IMR-90 (cell line): ENCODE measurements around the gene ST6GALNAC5. TPM values are rescaled to one million over a fixed set of nuclear protein-coding genes. Genes with fewer than 3 reads are reported as not detected.

ENCODE experiments used
- ATAC-seq: fragments of 200-7000 bp; cut with Tn5 transposase; 2 replicates; pipeline ENCODE4 v1.9.1; 2020; ENCODE audit warnings: low read depth, mild to moderate bottlenecking, moderate library complexity
- BruUV-seq: library from RNA; stranded (reverse); fragments of 400-500 nt; replicated peaks from 2 replicates; lab custom pipeline; 2021; lab: Mats Ljungman, UMichigan
- CTCF ChIA-PET: fragments of 300-600 bp; formaldehyde crosslinking; extraction: SDS; loops from one replicate; lab custom pipeline; 2021; ENCODE audit warnings: antibody characterized with exemption; lab: Yijun Ruan, JAX
- POLR2A ChIA-PET: fragments of 300-600 bp; sonication (Branson Sonifier 250); formaldehyde crosslinking; loops from one replicate; lab custom pipeline; 2022; ENCODE audit warnings: antibody characterized with exemption; ENCODE audit not compliant: unreplicated experiment; lab: Charles Lee
- DNase-seq: peaks from one replicate; pipeline ENCODE4 v3.0.0; 2013
- H2AFZ ChIP-seq: replicated peaks from 2 replicates; pipeline ENCODE3; 2013; ENCODE audit warnings: low read length, mild to moderate bottlenecking; ENCODE audit not compliant: poor library complexity
- H2AK5ac ChIP-seq: 2 replicates; pipeline ENCODE4 v1.6.1; 2013; ENCODE audit warnings: low read depth, low read length, inconsistent platforms
- H2AK9ac ChIP-seq: replicated peaks from 2 replicates; pipeline ENCODE3; 2013; ENCODE audit warnings: mild to moderate bottlenecking, low read depth, low read length, moderate library complexity; ENCODE audit not compliant: poor library complexity
- H2BK120ac ChIP-seq: 2 replicates; pipeline ENCODE4 v1.6.1; 2013; ENCODE audit warnings: low read depth, low read length, inconsistent platforms
- H2BK15ac ChIP-seq: 3 replicates; pipeline ENCODE4 v1.6.1; 2013; ENCODE audit warnings: low read depth, low read length, inconsistent platforms
- H2BK20ac ChIP-seq: 2 replicates; pipeline ENCODE4 v1.6.1; 2013; ENCODE audit warnings: low read depth, mild to moderate bottlenecking, inconsistent platforms, low read length, moderate library complexity
- H2BK5ac ChIP-seq: 2 replicates; pipeline ENCODE4 v1.6.1; 2013; ENCODE audit warnings: mild to moderate bottlenecking, low read depth, low read length, inconsistent platforms; ENCODE audit not compliant: poor library complexity, severe bottlenecking
- H3K14ac ChIP-seq: replicated peaks from 2 replicates; pipeline ENCODE4 v1.6.1; 2013; ENCODE audit warnings: low read depth, low read length, inconsistent platforms
- H3K18ac ChIP-seq: 2 replicates; pipeline ENCODE4 v1.6.1; 2013; ENCODE audit warnings: low read depth, low read length, control low read depth
- H3K23ac ChIP-seq: 2 replicates; pipeline ENCODE4 v1.6.1; 2013; ENCODE audit warnings: low read depth, low read length, inconsistent platforms
- H3K27ac ChIP-seq: 2 replicates; pipeline ENCODE4 v1.5.1; 2013; ENCODE audit warnings: mild to moderate bottlenecking, control low read depth, low read length; ENCODE audit not compliant: insufficient read depth
- H3K27me3 ChIP-seq: 2 replicates; pipeline ENCODE4 v1.6.1; 2013; ENCODE audit warnings: low read length; ENCODE audit not compliant: control insufficient read depth, insufficient read depth
- H3K36me3 ChIP-seq: 2 replicates; pipeline ENCODE4 v1.6.1; 2013; ENCODE audit warnings: low read length, mixed read lengths; ENCODE audit not compliant: control insufficient read depth, insufficient read depth
- H3K4ac ChIP-seq: 2 replicates; pipeline ENCODE4 v1.6.1; 2013; ENCODE audit warnings: low read depth, low read length, inconsistent platforms
- H3K4me1 ChIP-seq: 2 replicates; pipeline ENCODE4 v1.6.1; 2013; ENCODE audit warnings: low read length, mixed read lengths; ENCODE audit not compliant: control insufficient read depth, insufficient read depth
- H3K4me2 ChIP-seq: 2 replicates; pipeline ENCODE4 v1.6.1; 2013; ENCODE audit warnings: low read depth, mild to moderate bottlenecking, control low read depth, low read length, moderate library complexity
- H3K4me3 ChIP-seq: 2 replicates; pipeline ENCODE4 v1.5.1; 2013; ENCODE audit warnings: low read depth, mild to moderate bottlenecking, control low read depth, low read length, moderate library complexity; ENCODE audit not compliant: insufficient read depth
- H3K56ac ChIP-seq: 2 replicates; pipeline ENCODE4 v1.6.1; 2013; ENCODE audit warnings: low read length, inconsistent platforms; ENCODE audit not compliant: insufficient read depth; ENCODE audit errors: extremely low read depth
- H3K79me1 ChIP-seq, 2 experiments: 2 replicates each; pipeline ENCODE4 v1.6.1; 2013; ENCODE audit warnings: low read length in 2 of 2, inconsistent platforms in 1 of 2, low read depth in 1 of 2
- H3K9ac ChIP-seq: 2 replicates; pipeline ENCODE4 v1.6.1; 2013; ENCODE audit warnings: low read depth, low read length, control low read depth
- H3K9me1 ChIP-seq: 2 replicates; pipeline ENCODE4 v1.6.1; 2013; ENCODE audit warnings: low read length, inconsistent platforms; ENCODE audit not compliant: insufficient read depth
- H3K9me3 ChIP-seq: 2 replicates; pipeline ENCODE4 v1.6.1; 2013; ENCODE audit warnings: low read length; ENCODE audit not compliant: control insufficient read depth, insufficient read depth
- H4K20me1 ChIP-seq: 2 replicates; pipeline ENCODE4 v1.6.1; 2013; ENCODE audit warnings: low read length, inconsistent platforms; ENCODE audit not compliant: insufficient read depth
- H4K5ac ChIP-seq: 2 replicates; pipeline ENCODE4 v1.6.1; 2013; ENCODE audit warnings: mild to moderate bottlenecking, low read depth, low read length, control low read depth
- H4K8ac ChIP-seq, 2 experiments: 2 replicates each; pipeline ENCODE4 v1.6.1; 2013; ENCODE audit warnings: low read depth in 2 of 2, low read length in 2 of 2, control low read depth in 1 of 2, inconsistent platforms in 1 of 2
- H4K91ac ChIP-seq: 2 replicates; pipeline ENCODE4 v1.6.1; 2013; ENCODE audit warnings: low read depth, low read length, inconsistent platforms; ENCODE audit not compliant: insufficient read depth
- BHLHE40 ChIP-seq: fragments of 150-350 bp; IDR thresholded peaks from 2 replicates; pipeline ENCODE4 v1.6.1; 2016; ENCODE audit warnings: mild to moderate bottlenecking, low read depth, low read length
- CEBPB ChIP-seq: IDR thresholded peaks from 2 replicates; pipeline ENCODE4 v1.6.1; 2012; ENCODE audit warnings: low read depth, low read length, improper control_type of control experiment
- CHD1 ChIP-seq: IDR thresholded peaks from 2 replicates; pipeline ENCODE4 v1.6.1; 2012; ENCODE audit warnings: low read depth, low read length, improper control_type of control experiment
- CTCF ChIP-seq: conservative IDR thresholded peaks from 2 replicates; pipeline ENCODE4 v1.5.1; 2012; ENCODE audit warnings: mild to moderate bottlenecking, low read depth, low read length, improper control_type of control experiment
- FOS ChIP-seq: fragments of 150-350 bp; IDR thresholded peaks from 2 replicates; pipeline ENCODE4 v1.6.1; 2016; ENCODE audit warnings: low read depth, low read length
- MAFK ChIP-seq: IDR thresholded peaks from 2 replicates; pipeline ENCODE4 v1.6.1; 2012; ENCODE audit warnings: low read depth, low read length, improper control_type of control experiment
- MAZ ChIP-seq: IDR thresholded peaks from 2 replicates; pipeline ENCODE4 v1.6.1; 2012; ENCODE audit warnings: low read depth, mild to moderate bottlenecking, low read length, improper control_type of control experiment, moderate library complexity, borderline replicate concordance
- MXI1 ChIP-seq: IDR thresholded peaks from 2 replicates; pipeline ENCODE4 v1.6.1; 2012; ENCODE audit warnings: low read depth, mild to moderate bottlenecking, low read length, moderate library complexity, borderline replicate concordance
- NFE2L2 ChIP-seq: fragments of 150-350 bp; IDR thresholded peaks from 2 replicates; pipeline ENCODE4 v1.6.1; 2016; ENCODE audit warnings: low read depth, mild to moderate bottlenecking, low read length
- POLR2A ChIP-seq: IDR thresholded peaks from 2 replicates; pipeline ENCODE4 v1.6.1; 2012; ENCODE audit warnings: mild to moderate bottlenecking, low read depth, low read length
- RAD21 ChIP-seq: IDR thresholded peaks from 2 replicates; pipeline ENCODE4 v1.6.1; 2012; ENCODE audit warnings: low read length, improper control_type of control experiment
- RCOR1 ChIP-seq: IDR thresholded peaks from 2 replicates; pipeline ENCODE4 v1.6.1; 2012; ENCODE audit warnings: mild to moderate bottlenecking, low read length, improper control_type of control experiment; ENCODE audit not compliant: insufficient replicate concordance
- SMC3 ChIP-seq: fragments of 150-350 bp; IDR thresholded peaks from 2 replicates; pipeline ENCODE4 v1.6.1; 2016; ENCODE audit warnings: low read depth, mild to moderate bottlenecking, antibody characterized with exemption, low read length, moderate library complexity
- USF2 ChIP-seq: fragments of 150-350 bp; IDR thresholded peaks from 2 replicates; pipeline ENCODE4 v1.6.1; 2017; ENCODE audit warnings: mild to moderate bottlenecking, antibody characterized with exemption, low read length, low read depth
- WGBS, 2 experiments: methylation state at CpG; one replicate each; pipeline versions ENCODE4 v1.1.5 to v1.1.7; 2013; ENCODE audit warnings: missing lambda C conversion rate in 2 of 2; ENCODE audit not compliant: insufficient read length in 1 of 2; ENCODE audit errors: extremely low coverage in 2 of 2; 5-methylcytosine and 5-hydroxymethylcytosine counted together
- dilution Hi-C: fragments of 300-500 bp; cut with HindIII; formaldehyde crosslinking; loops from one replicate; pipeline ENCODE4 v1.14.3; 2018; ENCODE audit warnings: low sequenced_read_pairs; ENCODE audit not compliant: unreplicated experiment
- in situ Hi-C: fragments of 300-500 bp; cut with MboI; formaldehyde crosslinking; loops from 3 replicates; pipeline ENCODE4 v1.14.3; 2019; ENCODE audit warnings: low sequenced_read_pairs, inconsistent platforms, mixed read lengths
- intact Hi-C: fragments of 100-400 bp; cut with micrococcal nuclease; formaldehyde crosslinking; loops from 2 replicates; pipeline ENCODE4 v1.10.0; 2022
- polyA plus RNA-seq, 3 experiments: library from polyadenylated mRNA; depleted of rRNA; stranded (reverse); fragments of >200 nt; gene quantifications; 2 replicates each; pipeline ENCODE4 v1.2.3, GENCODE V29; 2012; ENCODE audit warnings: low replicate concordance in 1 of 3
- total RNA-seq: library from RNA; depleted of rRNA; stranded (reverse); fragments of >200 nt; gene quantifications from 2 replicates; pipeline ENCODE4 v1.2.3, GENCODE V29; 2012

The ST6GALNAC5 gene
- total and polyA plus RNA-seq, 2 of the 4 experiments (the other 2 are of a cell fraction), result 3.4 to 4.0 TPM

- no peak for TF ChIP-seq RAD21
Observed at GRCh38 chr1:76905876-76906595, 38.8 kb downstream of the ST6GALNAC5 start (continued).

- Histone ChIP-seq H3K36me3 (no peaks in the 10 kb centered on the region), H3K9me1 (no peaks in the 10 kb centered on the region), H2BK15ac (no peak overlapping the region), H4K91ac (no peak overlapping the region), H3K18ac (no peak overlapping the region), H3K79me1 (no peaks in the 10 kb centered on the region), H2BK20ac (no peak overlapping the region), H3K23ac (no peak overlapping the region), H4K8ac (no peak overlapping the region), H3K4me1 (no peaks in the 10 kb centered on the region), H3K56ac (no peak overlapping the region), H3K14ac (no peak overlapping the region), H3K27ac (no peak overlapping the region), H2AK5ac (no peak overlapping the region), H3K9me3 (no peaks in the 10 kb centered on the region), H3K4me3 (no peak overlapping the region), H2AFZ (no peak overlapping the region), H2BK120ac (no peak overlapping the region), H3K9ac (no peak overlapping the region), H2AK9ac (no peak overlapping the region), H3K4me2 (no peak overlapping the region), H3K4ac (no peak overlapping the region), H2BK5ac (no peak overlapping the region), H4K5ac (no peak overlapping the region), H4K20me1 (no peaks in the 10 kb centered on the region), H3K27me3 (0 out of 2 replicates have a peak, but pooled peaks cover 2% of the 10 kb centered on the region)
- no peak for DNase-seq
- intact Hi-C loops, result loop anchor here (10.0 kb wide), 1 partner anchor 755 kb away; no protein-coding TSS in a partner anchor
- no CpG with 5 or more reads among the region's 1 CpG for WGBS, 2 experiments
- no TSS peak for BruUV-seq
- ChIA-PET CTCF (no interaction called here), POLR2A (no interaction called here)
- dilution Hi-C loops, result no loop called here
- no peak for ATAC-seq
- in situ Hi-C loops, result loop anchor here (10.0 kb wide), 1 partner anchor 215 kb away; no protein-coding TSS in a partner anchor
- no peak for TF ChIP-seq MAFK
- TF ChIP-seq CTCF, result no peak
- TF ChIP-seq RCOR1, result no peak
- TF ChIP-seq SMC3, result no peak
- no peak for TF ChIP-seq BHLHE40
- TF ChIP-seq CHD1, result no peak
- no peak for TF ChIP-seq NFE2L2
- TF ChIP-seq POLR2A, result no peak
- no peak for TF ChIP-seq FOS
- no peak for TF ChIP-seq MAZ
- no peak for TF ChIP-seq CEBPB
- TF ChIP-seq MXI1, result no peak
- no peak for TF ChIP-seq RAD21
- TF ChIP-seq USF2, result no peak
Observed at GRCh38 chr1:76909311-76909710, 42.0 kb downstream of the ST6GALNAC5 start.
